Sigmoid colon (tissue), 4 donors: Measurements from ENCODE around the gene MTURN.

ENCODE experiments used
- CTCF ChIP-seq, 4 experiments: fragments of 450-650 bp in 3 of 4; fragments of 200-600 bp in 1 of 4; IDR thresholded peaks; one replicate each; pipeline ENCODE4 v1.5.1; 2016 to 2019; ENCODE audit warnings: antibody characterized with exemption in 4 of 4, mild to moderate bottlenecking in 3 of 4, moderate library complexity in 2 of 4
- EP300 ChIP-seq, 4 donors: sonication (generic); formaldehyde crosslinking; IDR thresholded peaks; one replicate each; pipeline ENCODE4 v1.6.1; 2017; ENCODE audit warnings: antibody characterized with exemption in 4 of 4
- POLR2A ChIP-seq, 2 donors: fragments of 450-650 bp; IDR thresholded peaks; one replicate each; pipeline ENCODE4 v1.6.1; 2016; ENCODE audit warnings: antibody characterized with exemption in 2 of 2, mild to moderate bottlenecking in 2 of 2, moderate library complexity in 2 of 2
- POLR2AphosphoS5 ChIP-seq, 4 donors: sonication (generic); formaldehyde crosslinking; IDR thresholded peaks; one replicate each; pipeline ENCODE4 v1.6.1; 2017; ENCODE audit warnings: antibody characterized with exemption in 4 of 4

GRCh38 chr7:30206491-30206890 lies 71.7 kb downstream of the MTURN start:
- TF ChIP-seq CTCF (IDR thresholded peaks at IDR 0.05): no peak
- TF ChIP-seq POLR2A (IDR thresholded peaks at IDR 0.05): no peak
- TF ChIP-seq EP300 (IDR thresholded peaks at IDR 0.05): no peak
- no peak for TF ChIP-seq POLR2AphosphoS5 (IDR thresholded peaks at IDR 0.05)
